HG03439 (cell line): ENCODE results near the gene CROCC.
A peak's percentile ranks its signal among the peaks of the same experiment; 100 is the strongest.
"Not testable (repeated sequence)": the region's sequence is repeated elsewhere in the genome, so short reads cannot be mapped to it uniquely, and the experiment has no call there.

Experiments
- ATAC-seq: cut with Tn5 transposase; IDR thresholded peaks from one replicate; pipeline ENCODE4 v1.9.1; 2021; ENCODE audit warnings: mild to moderate bottlenecking, moderate library complexity; ENCODE audit not compliant: unreplicated experiment

The CROCC gene

DNA sequence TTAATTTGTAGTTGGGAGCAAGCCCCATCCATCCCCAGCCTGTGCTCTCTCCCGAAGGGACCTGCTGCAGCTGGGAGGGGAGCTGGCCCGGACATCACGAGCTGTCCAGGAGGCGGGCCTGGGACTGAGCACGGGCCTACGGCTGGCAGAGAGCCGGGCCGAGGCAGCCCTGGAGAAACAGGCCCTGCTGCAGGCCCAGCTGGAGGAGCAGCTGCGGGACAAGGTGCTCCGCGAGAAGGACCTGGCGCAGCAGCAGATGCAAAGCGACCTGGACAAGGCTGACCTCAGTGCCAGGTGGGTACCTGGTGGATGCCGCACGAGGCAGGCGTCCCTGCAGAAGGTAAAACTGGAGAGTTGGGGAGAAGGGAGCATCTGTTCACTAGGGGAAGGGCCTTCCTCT is 14.8 kb downstream of the CROCC start:
- not testable (repeated sequence) for ATAC-seq

GRCh38 chr1:16938351-16939321 is 16.9 kb downstream of the CROCC start:
- ATAC-seq = no peak

GRCh38 chr1:16939386-16940180 is 17.9 kb downstream of the CROCC start:
- ATAC-seq = not testable (repeated sequence)

GRCh38 chr1:16944038-16944437 is 22.3 kb downstream of the CROCC start:
- no peak for ATAC-seq

DNA sequence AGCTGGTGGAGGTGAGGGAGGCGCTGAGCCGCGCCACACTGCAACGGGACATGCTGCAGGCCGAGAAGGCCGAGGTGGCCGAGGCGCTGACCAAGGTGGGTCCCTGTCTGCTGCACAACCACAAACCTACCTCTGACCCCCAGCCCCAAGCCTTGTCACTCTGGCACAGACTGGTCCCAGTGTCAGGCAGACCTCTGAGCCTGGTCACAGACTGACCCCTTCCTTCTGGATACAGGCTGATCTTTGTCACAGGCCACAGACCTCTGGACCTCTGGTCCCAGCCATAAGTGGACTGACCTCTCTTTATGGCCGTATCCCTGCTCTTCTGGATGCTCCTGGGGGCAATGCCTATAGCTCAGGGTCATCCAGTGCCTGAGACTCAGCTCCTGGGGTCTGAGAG is 23.8 kb downstream of the CROCC start:
- ATAC-seq = not testable (repeated sequence)

DNA sequence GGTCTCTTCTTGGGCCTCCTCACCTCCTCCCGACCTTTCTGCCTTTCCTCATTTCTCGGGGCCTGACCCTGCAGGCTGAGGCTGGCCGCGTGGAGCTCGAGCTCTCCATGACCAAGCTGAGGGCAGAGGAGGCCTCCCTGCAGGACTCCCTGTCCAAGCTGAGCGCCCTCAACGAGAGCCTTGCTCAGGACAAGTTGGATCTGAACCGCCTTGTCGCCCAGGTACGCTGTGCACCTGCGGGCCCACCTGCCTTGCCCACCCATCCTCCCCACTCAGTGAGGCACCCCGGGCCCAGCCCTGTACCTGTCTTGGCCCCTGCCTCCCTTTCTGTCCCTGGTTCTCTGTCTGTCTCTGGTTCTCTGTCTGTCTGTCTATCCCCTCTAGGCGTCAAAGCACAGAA is 24.5 kb downstream of the CROCC start:
- ATAC-seq = not testable (repeated sequence)

DNA sequence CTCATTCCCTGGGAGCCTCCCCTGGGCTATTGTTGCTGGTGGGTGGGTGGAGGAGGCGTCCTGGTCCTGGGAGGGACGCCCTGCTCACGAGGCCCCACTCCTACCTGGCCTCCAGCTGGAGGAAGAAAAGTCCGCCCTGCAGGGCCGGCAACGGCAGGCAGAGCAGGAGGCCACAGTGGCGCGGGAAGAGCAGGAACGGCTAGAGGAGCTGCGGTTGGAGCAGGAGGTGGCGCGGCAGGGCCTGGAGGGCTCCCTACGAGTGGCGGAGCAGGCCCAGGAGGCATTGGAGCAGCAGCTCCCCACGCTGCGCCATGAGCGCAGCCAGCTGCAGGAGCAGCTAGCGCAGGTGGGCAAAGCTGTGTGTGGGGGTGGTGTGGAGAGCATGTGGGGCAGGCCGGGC is 24.9 kb downstream of the CROCC start:
- ATAC-seq = no peak

GRCh38 chr1:16948282-16948891 is 26.7 kb downstream of the CROCC start:
- ATAC-seq = not testable (repeated sequence)

DNA sequence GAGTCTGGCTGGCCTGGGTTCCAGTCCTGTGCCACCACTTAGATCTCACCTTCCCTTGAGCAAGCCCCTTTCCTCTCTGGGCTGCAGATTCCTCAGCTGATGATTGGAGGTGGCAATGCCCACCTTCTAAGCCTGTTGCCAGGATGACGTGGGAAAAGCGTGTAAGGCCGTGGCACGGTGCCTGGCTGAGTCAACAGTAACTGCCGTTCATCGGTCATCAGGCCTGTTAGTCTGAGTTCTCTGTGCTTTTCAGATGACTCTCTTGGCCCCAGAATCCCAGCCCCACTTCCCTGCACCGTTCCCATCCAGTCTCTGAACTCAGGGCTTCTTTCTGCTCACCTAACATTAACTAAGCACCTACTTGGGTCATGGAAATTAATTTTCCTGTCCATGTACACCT is 27.3 kb downstream of the CROCC start:
- not testable (repeated sequence) for ATAC-seq

DNA sequence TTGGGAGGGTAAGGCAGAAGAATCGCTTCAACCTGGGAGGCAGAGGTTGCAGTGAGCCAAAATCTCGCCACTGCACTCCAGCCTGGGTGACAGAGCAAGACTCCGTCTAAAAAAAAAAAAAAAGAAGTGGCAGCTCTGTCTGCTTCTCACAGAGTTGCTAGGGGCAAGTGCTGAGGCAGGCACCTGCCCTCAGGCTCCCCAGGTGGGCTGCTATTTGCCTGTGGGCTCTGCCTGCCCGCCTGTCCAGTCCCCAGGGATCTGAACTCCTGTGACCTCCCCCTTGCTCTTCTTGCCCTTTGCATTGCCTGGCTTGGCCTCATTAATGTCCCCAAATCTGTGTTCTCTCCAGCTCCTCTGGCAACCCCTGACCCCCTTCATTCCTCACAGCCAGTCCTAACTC is 30.6 kb downstream of the CROCC start:
- ATAC-seq = not testable (repeated sequence)

DNA sequence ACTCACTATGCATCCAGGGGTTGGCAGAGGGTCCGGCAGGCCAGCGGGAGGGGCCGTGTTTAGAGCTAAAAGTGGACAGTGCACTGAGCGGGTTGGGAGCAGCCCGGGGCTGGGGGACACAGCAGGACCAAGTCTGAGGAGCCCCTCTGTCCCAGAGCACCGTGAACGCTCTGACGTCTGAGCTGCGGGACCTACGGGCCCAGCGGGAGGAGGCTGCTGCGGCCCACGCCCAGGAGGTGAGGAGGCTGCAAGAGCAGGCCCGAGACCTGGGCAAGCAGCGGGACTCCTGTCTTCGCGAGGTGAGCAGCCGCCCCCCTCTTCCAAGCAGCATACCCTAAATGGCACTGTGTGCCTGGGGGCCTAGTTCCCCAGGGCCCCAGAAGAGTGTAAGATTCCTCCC is 32.8 kb downstream of the CROCC start:
- no peak for ATAC-seq

DNA sequence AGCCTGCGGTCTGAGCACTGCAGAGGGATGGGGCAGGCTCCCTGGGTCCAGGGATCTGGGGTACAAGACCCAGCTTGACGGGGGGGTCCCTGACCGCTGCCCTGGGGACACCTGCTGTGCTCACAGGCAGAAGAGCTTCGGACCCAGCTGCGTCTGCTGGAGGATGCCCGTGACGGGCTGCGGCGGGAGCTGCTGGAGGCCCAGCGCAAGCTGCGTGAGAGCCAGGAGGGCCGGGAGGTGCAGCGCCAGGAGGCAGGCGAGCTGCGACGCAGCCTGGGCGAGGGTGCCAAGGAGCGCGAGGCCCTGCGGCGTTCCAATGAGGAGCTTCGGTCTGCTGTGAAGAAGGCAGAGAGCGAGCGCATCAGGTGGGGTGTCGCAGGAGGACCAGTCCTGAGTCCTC is 33.5 kb downstream of the CROCC start:
- no peak for ATAC-seq

- no peak for ATAC-seq
Measured at GRCh38 chr1:16956775-16957174, 35.0 kb downstream of the CROCC start.

DNA sequence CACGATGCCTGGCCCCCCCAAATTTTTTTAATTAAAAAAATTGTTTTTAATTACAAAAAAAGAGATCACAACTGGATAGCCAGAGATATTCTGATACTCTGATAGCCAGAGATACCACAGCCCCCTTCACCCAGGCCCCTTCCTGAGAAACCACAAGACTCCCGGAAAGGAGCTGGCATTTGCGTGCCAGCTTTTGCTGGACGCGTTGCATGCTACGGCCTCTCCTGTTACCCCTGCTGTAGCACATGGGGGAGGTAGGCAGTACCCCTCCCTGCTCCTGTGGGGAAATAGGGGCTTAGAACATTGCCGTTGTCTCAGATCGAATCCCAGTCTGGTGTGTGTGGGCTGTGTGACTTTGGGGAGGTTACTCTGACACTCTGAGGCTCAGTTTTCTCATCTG is 36.0 kb downstream of the CROCC start:
- no peak for ATAC-seq

DNA sequence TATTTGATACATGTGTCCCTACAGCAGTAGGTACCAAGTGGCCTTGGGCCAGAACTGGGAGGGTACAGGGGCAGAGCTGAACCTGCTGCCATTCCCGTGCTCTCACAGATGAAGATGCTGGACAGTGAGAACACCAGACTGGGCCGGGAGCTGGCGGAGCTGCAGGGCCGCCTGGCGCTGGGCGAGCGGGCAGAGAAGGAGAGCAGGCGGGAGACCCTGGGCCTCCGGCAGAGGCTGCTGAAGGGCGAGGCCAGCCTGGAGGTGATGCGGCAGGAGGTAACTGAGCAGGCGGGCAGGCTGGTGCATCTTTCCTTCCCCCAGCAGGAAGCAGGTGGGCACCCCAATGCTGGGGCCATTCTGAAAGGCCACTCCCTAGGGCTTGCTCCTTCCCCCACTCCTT is 36.7 kb downstream of the CROCC start:
- ATAC-seq = no peak

DNA sequence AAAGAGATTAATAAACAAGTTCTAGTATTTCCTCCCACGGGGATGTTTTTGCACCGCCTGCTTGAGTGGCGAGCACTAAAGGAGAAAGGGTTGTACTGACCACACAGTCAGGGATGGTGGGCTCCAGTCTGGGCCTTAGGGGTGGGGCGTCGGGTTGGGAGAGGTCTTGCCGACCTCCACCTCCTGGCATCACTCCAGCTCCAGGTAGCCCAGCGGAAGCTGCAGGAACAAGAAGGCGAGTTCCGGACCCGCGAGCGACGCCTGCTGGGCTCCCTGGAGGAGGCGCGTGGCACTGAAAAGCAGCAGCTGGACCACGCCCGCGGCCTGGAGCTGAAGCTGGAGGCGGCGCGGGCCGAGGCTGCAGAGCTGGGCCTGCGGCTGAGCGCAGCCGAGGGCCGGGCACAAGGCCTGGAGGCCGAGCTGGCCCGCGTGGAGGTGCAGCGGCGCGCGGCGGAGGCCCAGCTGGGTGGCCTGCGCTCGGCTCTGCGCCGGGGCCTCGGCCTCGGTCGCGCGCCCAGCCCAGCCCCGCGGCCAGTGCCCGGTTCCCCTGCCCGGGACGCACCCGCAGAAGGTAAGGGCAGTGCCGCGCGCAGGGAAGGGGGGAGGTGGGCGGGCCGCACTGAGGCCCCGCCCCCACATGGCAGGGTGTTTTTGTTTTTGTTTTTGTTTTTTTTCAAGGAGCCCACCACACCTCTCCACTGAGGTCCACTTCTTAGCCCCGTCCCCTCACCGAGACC is 39.0 kb downstream of the CROCC start:
- peak; percentile 70 for ATAC-seq

DNA sequence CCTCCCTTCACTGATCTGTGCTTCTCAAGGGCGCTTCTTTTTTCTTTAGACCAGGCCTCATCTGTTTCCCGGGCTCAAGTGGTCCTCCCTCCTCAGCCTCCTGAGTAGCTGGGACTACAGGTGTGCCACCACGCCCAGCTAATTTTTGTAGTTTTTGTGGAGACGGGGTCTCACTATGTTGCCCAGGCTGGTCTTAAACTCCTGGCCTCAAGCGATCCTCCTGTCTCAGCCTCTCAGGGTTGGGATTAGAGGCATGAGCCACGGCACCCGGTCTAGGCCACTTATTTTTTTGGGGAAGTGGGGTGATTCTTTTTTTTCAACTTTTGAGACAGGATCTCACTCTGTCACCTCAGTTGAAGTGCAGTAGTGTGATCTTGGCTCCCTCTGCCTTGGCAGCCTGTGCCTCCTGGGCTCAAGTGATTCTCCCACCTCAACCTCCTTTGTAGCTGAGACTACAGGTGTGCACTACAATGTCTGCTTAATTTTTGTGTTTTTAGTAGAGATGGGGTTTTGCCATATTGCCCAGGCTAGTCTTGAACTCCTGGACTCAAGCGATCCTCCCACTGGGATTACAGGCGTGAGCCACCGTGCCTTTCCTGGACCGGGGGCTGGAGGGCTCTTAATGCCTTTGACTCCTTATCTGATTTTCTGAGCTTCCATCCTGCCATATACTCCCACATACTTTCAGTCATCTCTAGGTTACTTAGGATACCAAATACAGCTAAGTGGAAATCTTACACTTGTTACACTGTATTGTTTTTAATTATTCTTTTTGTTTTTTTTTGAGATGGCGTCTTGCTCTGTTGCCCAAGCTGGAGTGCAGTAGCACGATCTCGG is 39.8 kb downstream of the CROCC start:
- ATAC-seq = peak; percentile 13

DNA sequence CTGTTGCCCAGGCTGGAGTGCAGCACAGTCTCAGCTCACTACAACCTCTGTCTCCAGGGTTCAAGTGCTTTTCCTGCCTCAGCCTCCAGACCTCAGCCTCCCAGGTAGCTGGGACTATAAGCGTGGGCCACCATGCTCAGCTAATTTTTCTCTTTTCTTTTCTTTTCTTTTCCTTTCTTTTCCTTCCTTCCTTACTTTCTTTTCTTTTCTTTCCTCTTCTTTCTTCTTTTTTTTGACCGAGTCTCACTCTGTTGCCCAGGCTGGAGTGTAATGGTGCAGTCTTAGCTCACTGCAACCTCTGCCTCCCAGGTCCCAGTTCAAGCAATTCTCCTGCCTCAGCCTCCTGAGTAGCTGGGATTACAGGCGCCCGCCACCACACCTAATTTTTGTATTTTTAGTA is 42.4 kb downstream of the CROCC start:
- ATAC-seq = not testable (repeated sequence)

- no peak for ATAC-seq
Measured at GRCh38 chr1:16965486-16966067, 43.8 kb downstream of the CROCC start.
